ENCODE measurements around the gene OR5M10. TPM values are rescaled to one million over a fixed set of nuclear protein-coding genes. Genes with fewer than 3 reads are reported as not detected.

The OR5M10 gene
- total RNA-seq (2022): not detected in 2 replicates
- not detected for Bru-seq, nascent RNA
- BruChase-seq, experiment 1, labeled RNA remaining after a 2-hour chase: not detected
- not detected for BruChase-seq, experiment 2, labeled RNA remaining after a 6-hour chase
- long read RNA-seq: 0 reads

DNA sequence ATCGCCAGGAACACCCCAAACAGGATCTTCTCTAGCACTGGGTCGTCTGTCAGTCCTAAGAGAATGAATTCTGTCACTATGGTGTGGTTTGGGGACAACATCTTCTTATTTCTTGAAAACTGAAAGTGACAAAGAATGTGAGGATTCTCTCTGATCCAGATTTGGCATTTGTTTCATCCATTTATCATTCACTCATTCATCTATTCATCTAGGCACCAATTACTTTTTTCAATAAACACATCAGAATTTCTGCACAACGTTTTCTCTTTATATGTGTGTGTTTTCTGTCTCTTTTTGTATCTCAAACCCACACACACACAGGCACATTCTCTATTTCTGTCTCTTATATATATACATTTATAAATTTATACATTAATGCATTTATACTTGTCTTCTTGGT, at the start of gene OR5M10:
Gene OR5M10 (minus strand): TSS at position 101 of the 400 bp plus-strand sequence. CDS start 0 bp downstream, at position 101.
- DNase-seq: no peak
- H3K27ac Mint-ChIP-seq (ENCODE audit: unreplicated experiment): no peak within 1 kb of the TSS
- POLR2A ChIA-PET: no interaction called here
- Histone ChIP-seq H3K4me3 (ENCODE audit: low read depth, low read length) (no peak within 1 kb of the TSS), H3K4me1 (no peaks in the 10 kb centered on the region), H3K36me3 (ENCODE audit: control insufficient read depth, insufficient read depth, low read length) (no peaks in the 10 kb centered on the region), H3K27me3 (replicated peaks; ENCODE audit: control insufficient read depth, insufficient read depth, low read length) (no peaks in the 10 kb centered on the region), H3K9me3 (no peaks in the 10 kb centered on the region)
- intact Hi-C loops (cut with micrococcal nuclease; ENCODE audit: unreplicated experiment): no loop called here
- TF ChIP-seq, protein P1, sequence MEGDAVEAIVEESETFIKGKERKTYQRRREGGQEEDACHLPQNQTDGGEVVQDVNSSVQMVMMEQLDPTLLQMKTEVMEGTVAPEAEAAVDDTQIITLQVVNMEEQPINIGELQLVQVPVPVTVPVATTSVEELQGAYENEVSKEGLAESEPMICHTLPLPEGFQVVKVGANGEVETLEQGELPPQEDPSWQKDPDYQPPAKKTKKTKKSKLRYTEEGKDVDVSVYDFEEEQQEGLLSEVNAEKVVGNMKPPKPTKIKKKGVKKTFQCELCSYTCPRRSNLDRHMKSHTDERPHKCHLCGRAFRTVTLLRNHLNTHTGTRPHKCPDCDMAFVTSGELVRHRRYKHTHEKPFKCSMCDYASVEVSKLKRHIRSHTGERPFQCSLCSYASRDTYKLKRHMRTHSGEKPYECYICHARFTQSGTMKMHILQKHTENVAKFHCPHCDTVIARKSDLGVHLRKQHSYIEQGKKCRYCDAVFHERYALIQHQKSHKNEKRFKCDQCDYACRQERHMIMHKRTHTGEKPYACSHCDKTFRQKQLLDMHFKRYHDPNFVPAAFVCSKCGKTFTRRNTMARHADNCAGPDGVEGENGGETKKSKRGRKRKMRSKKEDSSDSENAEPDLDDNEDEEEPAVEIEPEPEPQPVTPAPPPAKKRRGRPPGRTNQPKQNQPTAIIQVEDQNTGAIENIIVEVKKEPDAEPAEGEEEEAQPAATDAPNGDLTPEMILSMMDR (IDR thresholded peaks at IDR 0.05; ENCODE audit: insufficient read depth in 1 of 2, low read depth in 1 of 2, low read length in 1 of 2, severe bottlenecking in 1 of 2, unreplicated experiment in 1 of 2): no peak
- no peak within 1 kb of the TSS for H3K4me3 Mint-ChIP-seq (ENCODE audit: unreplicated experiment)
- CTCF ChIA-PET: no interaction called here
- no peaks in the 10 kb centered on the region for H3K36me3 Mint-ChIP-seq (ENCODE audit: insufficient read depth, unreplicated experiment)
- H3K27me3 Mint-ChIP-seq (ENCODE audit: insufficient read depth, unreplicated experiment): no peaks in the 10 kb centered on the region
- no peaks in the 10 kb centered on the region for H3K9me3 Mint-ChIP-seq (ENCODE audit: unreplicated experiment)
- BruUV-seq (replicated peaks): no TSS peak
- H3K4me1 Mint-ChIP-seq (ENCODE audit: low read depth, unreplicated experiment): no peaks in the 10 kb centered on the region

DNA sequence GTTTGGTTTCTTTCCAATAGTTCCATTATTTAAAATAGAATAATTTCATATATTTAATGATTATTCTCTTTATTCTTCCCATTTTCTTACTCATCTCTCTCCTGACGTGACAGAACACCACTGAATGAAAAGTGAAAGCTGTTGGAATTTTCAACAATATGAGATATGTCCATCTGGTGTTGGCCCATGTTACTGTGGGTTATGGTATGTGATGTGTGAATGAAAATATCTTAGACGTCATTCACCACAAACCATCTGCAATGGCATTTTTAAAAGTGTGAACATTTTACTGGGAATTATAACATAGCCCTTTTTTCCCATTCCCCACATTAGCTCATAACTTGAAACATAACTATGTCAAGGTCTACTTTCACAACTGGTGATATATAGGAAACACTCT, 48.4 kb upstream of the OR5M10 start:
- no peak for DNase-seq
- intact Hi-C loops (cut with micrococcal nuclease; ENCODE audit: unreplicated experiment): loop anchor here (10.0 kb wide), 1 partner anchor 619 kb away; no protein-coding TSS in a partner anchor
- no TSS peak for BruUV-seq (replicated peaks)
- H3K27me3 ChIP-seq (replicated peaks; ENCODE audit: control insufficient read depth, insufficient read depth, low read length): no peaks in the 10 kb centered on the region
- no peak overlapping the region for H3K27ac Mint-ChIP-seq (ENCODE audit: unreplicated experiment)
- no peak overlapping the region for H3K4me3 Mint-ChIP-seq (ENCODE audit: unreplicated experiment)
- no peak overlapping the region for H3K4me3 ChIP-seq (ENCODE audit: low read depth, low read length)
- TF ChIP-seq, protein P1 (IDR thresholded peaks at IDR 0.05; ENCODE audit: insufficient read depth in 1 of 2, low read depth in 1 of 2, low read length in 1 of 2, severe bottlenecking in 1 of 2, unreplicated experiment in 1 of 2): no peak
- ChIA-PET CTCF (interaction anchor here (0.5 kb wide), 1 partner anchor 624 kb away, joined by 5 read pairs; no protein-coding TSS in a partner anchor), POLR2A (no interaction called here)
- H3K36me3 Mint-ChIP-seq (ENCODE audit: insufficient read depth, unreplicated experiment): no peaks in the 10 kb centered on the region
- H3K9me3 ChIP-seq: no peaks in the 10 kb centered on the region
- no peaks in the 10 kb centered on the region for H3K36me3 ChIP-seq (ENCODE audit: control insufficient read depth, insufficient read depth, low read length)
- no peaks in the 10 kb centered on the region for H3K9me3 Mint-ChIP-seq (ENCODE audit: unreplicated experiment)
- no peaks in the 10 kb centered on the region for H3K4me1 Mint-ChIP-seq (ENCODE audit: low read depth, unreplicated experiment)
- H3K4me1 ChIP-seq: no peaks in the 10 kb centered on the region
- H3K27me3 Mint-ChIP-seq (ENCODE audit: insufficient read depth, unreplicated experiment): peaks cover 5% of the 10 kb centered on the region

DNA sequence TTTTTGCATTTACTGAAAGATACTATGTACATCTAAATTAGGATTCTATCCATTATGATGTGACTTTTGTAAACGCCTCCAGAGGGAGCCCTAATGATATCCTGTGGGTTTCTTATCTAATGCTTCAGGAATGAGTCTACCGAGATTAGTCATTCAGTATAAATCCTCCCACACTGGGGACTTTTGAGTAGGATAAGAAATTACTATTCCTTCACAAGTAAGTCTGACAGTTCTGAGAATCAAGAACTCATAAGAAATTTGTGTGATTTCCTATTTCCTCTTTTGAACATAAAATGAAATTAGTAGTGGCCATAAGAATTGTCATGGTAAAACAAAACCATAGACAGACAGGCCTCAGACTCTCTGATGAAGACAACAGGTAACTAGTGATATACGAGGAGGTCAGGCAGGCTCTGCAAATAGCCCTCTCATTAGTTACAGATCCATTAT, 47.2 kb upstream of the OR5M10 start:
- no peaks in the 10 kb centered on the region for H3K36me3 ChIP-seq (ENCODE audit: control insufficient read depth, insufficient read depth, low read length)
- H3K4me3 ChIP-seq (ENCODE audit: low read depth, low read length): no peak overlapping the region
- no peaks in the 10 kb centered on the region for H3K4me1 ChIP-seq
- TF ChIP-seq, protein P1 (IDR thresholded peaks at IDR 0.05; ENCODE audit: insufficient read depth in 1 of 2, low read depth in 1 of 2, low read length in 1 of 2, severe bottlenecking in 1 of 2, unreplicated experiment in 1 of 2): peak; percentile 36 to 67
- ChIA-PET CTCF (no interaction called here), POLR2A (no interaction called here)
- Mint-ChIP-seq H3K36me3 (ENCODE audit: insufficient read depth, unreplicated experiment) (no peaks in the 10 kb centered on the region), H3K4me3 (ENCODE audit: unreplicated experiment) (no peak overlapping the region), H3K4me1 (ENCODE audit: low read depth, unreplicated experiment) (no peaks in the 10 kb centered on the region), H3K27me3 (ENCODE audit: insufficient read depth, unreplicated experiment) (peaks cover 12% of the 10 kb centered on the region), H3K9me3 (ENCODE audit: unreplicated experiment) (no peaks in the 10 kb centered on the region), H3K27ac (ENCODE audit: unreplicated experiment) (no peak overlapping the region)
- peak; percentile 36 to 58 for DNase-seq
- H3K27me3 ChIP-seq (replicated peaks; ENCODE audit: control insufficient read depth, insufficient read depth, low read length): no peaks in the 10 kb centered on the region
- intact Hi-C loops (cut with micrococcal nuclease; ENCODE audit: unreplicated experiment): loop anchor here (1.0 to 10.0 kb wide), 2 partner anchors 159 to 620 kb away; no protein-coding TSS in a partner anchor
- BruUV-seq (replicated peaks): no TSS peak
- no peaks in the 10 kb centered on the region for H3K9me3 ChIP-seq
